GM12878 (cell line): Measurements from ENCODE around the gene COL4A2. TPM values are rescaled to one million over a fixed set of nuclear protein-coding genes. Genes with fewer than 3 reads are reported as not detected.
A peak's percentile ranks its signal among the peaks of the same experiment; 100 is the strongest.

Experiments
- CBX3 ChIP-seq: fragments of 200-600 bp; sonication (generic); IDR thresholded peaks from 2 replicates; pipeline ENCODE4 v1.6.1; 2016; ENCODE audit warnings: low read depth, borderline replicate concordance
- CBX5 ChIP-seq: sonication (generic); IDR thresholded peaks from 2 replicates; pipeline ENCODE4 v1.6.1; 2016; ENCODE audit warnings: low read depth, moderate library complexity, mild to moderate bottlenecking, inconsistent platforms
- FOS ChIP-seq: IDR thresholded peaks from 3 replicates; pipeline ENCODE4 v1.6.1; 2011; ENCODE audit warnings: borderline replicate concordance; ENCODE audit not compliant: insufficient read length; ENCODE audit errors: extremely low read depth
- FOXK2 ChIP-seq: fragments of 450-650 bp; IDR thresholded peaks from 2 replicates; pipeline ENCODE4 v1.6.1; 2017; ENCODE audit warnings: mild to moderate bottlenecking, moderate library complexity
- FOXM1 ChIP-seq: IDR thresholded peaks from 2 replicates; pipeline ENCODE4 v1.6.1; 2012; ENCODE audit warnings: low read depth, mild to moderate bottlenecking, inconsistent platforms, low read length, moderate library complexity
- IKZF2 ChIP-seq, 2 experiments: fragments of 450-650 bp; IDR thresholded peaks; 2 replicates each; pipeline ENCODE4 v1.6.1; 2017; ENCODE audit warnings: mild to moderate bottlenecking in 2 of 2, moderate library complexity in 2 of 2
- MEF2B ChIP-seq: fragments of 450-650 bp; IDR thresholded peaks from 2 replicates; pipeline ENCODE4 v1.6.1; 2018; ENCODE audit warnings: mild to moderate bottlenecking, moderate library complexity; ENCODE audit not compliant: partially characterized antibody, poor library complexity, severe bottlenecking
- NBN ChIP-seq: fragments of 450-650 bp; IDR thresholded peaks from 2 replicates; pipeline ENCODE4 v1.6.1; 2016
- NR2F1 ChIP-seq: fragments of 450-650 bp; conservative IDR thresholded peaks from 2 replicates; pipeline ENCODE4 v1.6.1; 2017; ENCODE audit warnings: mild to moderate bottlenecking
- RCOR1 ChIP-seq: conservative IDR thresholded peaks from 2 replicates; pipeline ENCODE4 v1.6.1; 2012; ENCODE audit warnings: low read depth, low read length, improper control_type of control experiment
- RELA ChIP-seq: fragments of 450-650 bp; IDR thresholded peaks from 2 replicates; pipeline ENCODE4 v1.8.0; 2014; ENCODE audit warnings: borderline replicate concordance; ENCODE audit not compliant: partially characterized antibody
- SMAD1 ChIP-seq: fragments of 450-650 bp; IDR thresholded peaks from 2 replicates; pipeline ENCODE4 v1.6.1; 2018; ENCODE audit warnings: mild to moderate bottlenecking, low read depth; ENCODE audit not compliant: partially characterized antibody
- STAT1 ChIP-seq: fragments of 450-650 bp; conservative IDR thresholded peaks from 2 replicates; pipeline ENCODE4 v1.6.1; 2014; ENCODE audit warnings: antibody characterized with exemption, mild to moderate bottlenecking
- TCF3 ChIP-seq: IDR thresholded peaks from 2 replicates; pipeline ENCODE4 v1.6.1; 2012; ENCODE audit warnings: low read depth, mild to moderate bottlenecking, low read length, borderline replicate concordance; ENCODE audit not compliant: insufficient read depth
- YBX1 ChIP-seq: fragments of 450-650 bp; IDR thresholded peaks from 2 replicates; pipeline ENCODE4 v1.6.1; 2016; ENCODE audit warnings: antibody characterized with exemption
- polyA plus RNA-seq, 11 experiments: library from polyadenylated mRNA; depleted of rRNA in 4 of 11; unstranded in 6 of 11; stranded (reverse) in 5 of 11; fragments of >200 nt; fragmentation: Nextera tagmentation in 4 of 11; fragmentation: Illumina TruSeq in 1 of 11; extraction: Ambion mirVana in 4 of 11; extraction: Trizol in 1 of 11; gene quantifications; 1 replicate in 1 of 11; 2 replicates in 10 of 11; pipeline versions ENCODE4 v1.2.1 to v1.2.3, GENCODE V29; 2011 to 2016; ENCODE audit warnings: inconsistent platforms in 2 of 11, missing spikeins in 2 of 11, low read depth in 1 of 11
- total RNA-seq, 4 experiments: library from RNA; depleted of rRNA in 3 of 4; stranded (reverse); fragments of >200 nt in 3 of 4; fragmentation: Illumina TruSeq in 1 of 4; extraction: Trizol in 1 of 4; gene quantifications; 2 replicates each; pipeline versions ENCODE4 v1.2.1 to v1.2.3, GENCODE V29; 2013 to 2021
- TF ChIP-seq, protein P1 (sequence below): fragments of 450-650 bp; IDR thresholded peaks from 2 replicates; pipeline ENCODE4 v1.6.1; 2017; ENCODE audit warnings: borderline replicate concordance
- TF ChIP-seq, protein P2 (sequence below): IDR thresholded peaks from 2 replicates; pipeline ENCODE4 v1.6.1; 2011; ENCODE audit warnings: borderline replicate concordance, low read depth, mild to moderate bottlenecking, moderate library complexity, mixed read lengths, low read length; ENCODE audit not compliant: insufficient read depth; ENCODE audit errors: extremely low read length
- TF ChIP-seq, protein P3 (sequence below): fragments of 450-650 bp; formaldehyde crosslinking; IDR thresholded peaks from 2 replicates; pipeline ENCODE4 v1.5.0; 2022; ENCODE audit warnings: mild to moderate bottlenecking, missing genetic modification characterization
- TF ChIP-seq, protein P4 (sequence below): IDR thresholded peaks from 2 replicates; pipeline ENCODE4 v1.6.1; 2011; ENCODE audit warnings: borderline replicate concordance, low read depth, mild to moderate bottlenecking, moderate library complexity, low read length; ENCODE audit not compliant: insufficient read depth, poor library complexity, severe bottlenecking
- TF ChIP-seq, protein P5 (sequence below): fragments of 450-650 bp; IDR thresholded peaks from 2 replicates; pipeline ENCODE4 v1.6.1; 2016; ENCODE audit warnings: mild to moderate bottlenecking, moderate library complexity, borderline replicate concordance

COL4A2 gene
- total and polyA plus RNA-seq, 10 of the 15 experiments (the other 5 are each of a cell fraction or from before 2014, with no cell fraction given): 0.16 to 1.6 (median 0.62) TPM; not detected in 3

DNA sequence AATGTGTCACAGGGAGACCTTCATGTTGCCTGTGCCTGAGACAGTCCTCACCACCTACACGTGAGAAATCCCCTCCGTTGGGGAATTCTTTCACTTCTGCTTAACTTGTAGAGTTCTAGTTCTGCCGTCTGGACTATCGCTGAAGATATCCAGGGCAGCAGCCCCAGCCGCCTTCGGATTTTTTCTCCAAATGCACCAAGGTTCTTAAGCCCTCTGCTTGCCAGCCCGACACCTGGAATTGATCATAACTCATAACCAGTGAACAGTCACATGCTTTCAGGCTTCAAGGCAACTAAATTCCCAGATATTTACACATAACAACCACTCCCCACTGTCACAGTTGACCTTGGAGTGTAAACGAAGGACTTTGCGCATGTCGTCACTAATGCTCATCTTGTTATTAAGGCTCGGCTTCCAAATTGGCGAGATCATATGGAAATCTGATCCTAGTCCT, 140.0 kb downstream of the COL4A2 start (continued):
- TF ChIP-seq IKZF2 (IDR thresholded peaks at IDR 0.05) (peak; percentile 81 to 86), RCOR1 (no peak), STAT1 (no peak), TCF3 (no peak), RELA (peak; percentile 74), SMAD1 (no peak), FOXK2 (no peak), NBN (0 out of 2 replicates have a peak, but pooled peaks have one; percentile 33), NR2F1 (no peak), YBX1 (no peak), FOXM1 (no peak; the same call in 1 of the 2 replicates), CBX3 (no peak), MEF2B (peak; percentile 23), FOS (no peak), CBX5 (no peak)
- TF ChIP-seq, protein P1, sequence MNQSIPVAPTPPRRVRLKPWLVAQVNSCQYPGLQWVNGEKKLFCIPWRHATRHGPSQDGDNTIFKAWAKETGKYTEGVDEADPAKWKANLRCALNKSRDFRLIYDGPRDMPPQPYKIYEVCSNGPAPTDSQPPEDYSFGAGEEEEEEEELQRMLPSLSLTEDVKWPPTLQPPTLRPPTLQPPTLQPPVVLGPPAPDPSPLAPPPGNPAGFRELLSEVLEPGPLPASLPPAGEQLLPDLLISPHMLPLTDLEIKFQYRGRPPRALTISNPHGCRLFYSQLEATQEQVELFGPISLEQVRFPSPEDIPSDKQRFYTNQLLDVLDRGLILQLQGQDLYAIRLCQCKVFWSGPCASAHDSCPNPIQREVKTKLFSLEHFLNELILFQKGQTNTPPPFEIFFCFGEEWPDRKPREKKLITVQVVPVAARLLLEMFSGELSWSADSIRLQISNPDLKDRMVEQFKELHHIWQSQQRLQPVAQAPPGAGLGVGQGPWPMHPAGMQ: no peak
- TF ChIP-seq, protein P2, sequence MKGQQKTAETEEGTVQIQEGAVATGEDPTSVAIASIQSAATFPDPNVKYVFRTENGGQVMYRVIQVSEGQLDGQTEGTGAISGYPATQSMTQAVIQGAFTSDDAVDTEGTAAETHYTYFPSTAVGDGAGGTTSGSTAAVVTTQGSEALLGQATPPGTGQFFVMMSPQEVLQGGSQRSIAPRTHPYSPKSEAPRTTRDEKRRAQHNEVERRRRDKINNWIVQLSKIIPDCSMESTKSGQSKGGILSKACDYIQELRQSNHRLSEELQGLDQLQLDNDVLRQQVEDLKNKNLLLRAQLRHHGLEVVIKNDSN: no peak
- TF ChIP-seq, protein P3, sequence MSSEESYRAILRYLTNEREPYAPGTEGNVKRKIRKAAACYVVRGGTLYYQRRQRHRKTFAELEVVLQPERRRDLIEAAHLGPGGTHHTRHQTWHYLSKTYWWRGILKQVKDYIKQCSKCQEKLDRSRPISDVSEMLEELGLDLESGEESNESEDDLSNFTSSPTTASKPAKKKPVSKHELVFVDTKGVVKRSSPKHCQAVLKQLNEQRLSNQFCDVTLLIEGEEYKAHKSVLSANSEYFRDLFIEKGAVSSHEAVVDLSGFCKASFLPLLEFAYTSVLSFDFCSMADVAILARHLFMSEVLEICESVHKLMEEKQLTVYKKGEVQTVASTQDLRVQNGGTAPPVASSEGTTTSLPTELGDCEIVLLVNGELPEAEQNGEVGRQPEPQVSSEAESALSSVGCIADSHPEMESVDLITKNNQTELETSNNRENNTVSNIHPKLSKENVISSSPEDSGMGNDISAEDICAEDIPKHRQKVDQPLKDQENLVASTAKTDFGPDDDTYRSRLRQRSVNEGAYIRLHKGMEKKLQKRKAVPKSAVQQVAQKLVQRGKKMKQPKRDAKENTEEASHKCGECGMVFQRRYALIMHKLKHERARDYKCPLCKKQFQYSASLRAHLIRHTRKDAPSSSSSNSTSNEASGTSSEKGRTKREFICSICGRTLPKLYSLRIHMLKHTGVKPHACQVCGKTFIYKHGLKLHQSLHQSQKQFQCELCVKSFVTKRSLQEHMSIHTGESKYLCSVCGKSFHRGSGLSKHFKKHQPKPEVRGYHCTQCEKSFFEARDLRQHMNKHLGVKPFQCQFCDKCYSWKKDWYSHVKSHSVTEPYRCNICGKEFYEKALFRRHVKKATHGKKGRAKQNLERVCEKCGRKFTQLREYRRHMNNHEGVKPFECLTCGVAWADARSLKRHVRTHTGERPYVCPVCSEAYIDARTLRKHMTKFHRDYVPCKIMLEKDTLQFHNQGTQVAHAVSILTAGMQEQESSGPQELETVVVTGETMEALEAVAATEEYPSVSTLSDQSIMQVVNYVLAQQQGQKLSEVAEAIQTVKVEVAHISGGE (CRISPR knock-in tag): no peak
- TF ChIP-seq, protein P4, sequence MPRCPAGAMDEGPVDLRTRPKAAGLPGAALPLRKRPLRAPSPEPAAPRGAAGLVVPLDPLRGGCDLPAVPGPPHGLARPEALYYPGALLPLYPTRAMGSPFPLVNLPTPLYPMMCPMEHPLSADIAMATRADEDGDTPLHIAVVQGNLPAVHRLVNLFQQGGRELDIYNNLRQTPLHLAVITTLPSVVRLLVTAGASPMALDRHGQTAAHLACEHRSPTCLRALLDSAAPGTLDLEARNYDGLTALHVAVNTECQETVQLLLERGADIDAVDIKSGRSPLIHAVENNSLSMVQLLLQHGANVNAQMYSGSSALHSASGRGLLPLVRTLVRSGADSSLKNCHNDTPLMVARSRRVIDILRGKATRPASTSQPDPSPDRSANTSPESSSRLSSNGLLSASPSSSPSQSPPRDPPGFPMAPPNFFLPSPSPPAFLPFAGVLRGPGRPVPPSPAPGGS: peak; percentile 18
- TF ChIP-seq, protein P5, sequence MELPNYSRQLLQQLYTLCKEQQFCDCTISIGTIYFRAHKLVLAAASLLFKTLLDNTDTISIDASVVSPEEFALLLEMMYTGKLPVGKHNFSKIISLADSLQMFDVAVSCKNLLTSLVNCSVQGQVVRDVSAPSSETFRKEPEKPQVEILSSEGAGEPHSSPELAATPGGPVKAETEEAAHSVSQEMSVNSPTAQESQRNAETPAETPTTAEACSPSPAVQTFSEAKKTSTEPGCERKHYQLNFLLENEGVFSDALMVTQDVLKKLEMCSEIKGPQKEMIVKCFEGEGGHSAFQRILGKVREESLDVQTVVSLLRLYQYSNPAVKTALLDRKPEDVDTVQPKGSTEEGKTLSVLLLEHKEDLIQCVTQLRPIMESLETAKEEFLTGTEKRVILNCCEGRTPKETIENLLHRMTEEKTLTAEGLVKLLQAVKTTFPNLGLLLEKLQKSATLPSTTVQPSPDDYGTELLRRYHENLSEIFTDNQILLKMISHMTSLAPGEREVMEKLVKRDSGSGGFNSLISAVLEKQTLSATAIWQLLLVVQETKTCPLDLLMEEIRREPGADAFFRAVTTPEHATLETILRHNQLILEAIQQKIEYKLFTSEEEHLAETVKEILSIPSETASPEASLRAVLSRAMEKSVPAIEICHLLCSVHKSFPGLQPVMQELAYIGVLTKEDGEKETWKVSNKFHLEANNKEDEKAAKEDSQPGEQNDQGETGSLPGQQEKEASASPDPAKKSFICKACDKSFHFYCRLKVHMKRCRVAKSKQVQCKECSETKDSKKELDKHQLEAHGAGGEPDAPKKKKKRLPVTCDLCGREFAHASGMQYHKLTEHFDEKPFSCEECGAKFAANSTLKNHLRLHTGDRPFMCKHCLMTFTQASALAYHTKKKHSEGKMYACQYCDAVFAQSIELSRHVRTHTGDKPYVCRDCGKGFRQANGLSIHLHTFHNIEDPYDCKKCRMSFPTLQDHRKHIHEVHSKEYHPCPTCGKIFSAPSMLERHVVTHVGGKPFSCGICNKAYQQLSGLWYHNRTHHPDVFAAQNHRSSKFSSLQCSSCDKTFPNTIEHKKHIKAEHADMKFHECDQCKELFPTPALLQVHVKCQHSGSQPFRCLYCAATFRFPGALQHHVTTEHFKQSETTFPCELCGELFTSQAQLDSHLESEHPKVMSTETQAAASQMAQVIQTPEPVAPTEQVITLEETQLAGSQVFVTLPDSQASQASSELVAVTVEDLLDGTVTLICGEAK: no peak
